Activated T-helper 17 cell treated with anti-CD3 and anti-CD28 coated beads, Interleukin-2, amount 50 U/mL, for 72 hours (primary cell): ENCODE measurements around the gene KCNE3. TPM values are rescaled to one million over a fixed set of nuclear protein-coding genes. Genes with fewer than 3 reads are reported as not detected.
A peak's percentile ranks its signal among the peaks of the same experiment; 100 is the strongest.

ENCODE experiments used
- ATAC-seq: fragments of 150-1000 bp; cut with Tn5 transposase; replicated peaks from 2 replicates; pipeline ENCODE4 v1.10.0; 2021; ENCODE audit warnings: mild to moderate bottlenecking, moderate library complexity
- H3K27ac Mint-ChIP-seq: one replicate; pipeline ENCODE4 v1.8.0; 2022; ENCODE audit warnings: mixed read lengths
- H3K27me3 Mint-ChIP-seq: one replicate; pipeline ENCODE4 v1.8.0; 2022; ENCODE audit warnings: mixed read lengths
- H3K36me3 Mint-ChIP-seq: one replicate; pipeline ENCODE4 v1.8.0; 2022; ENCODE audit warnings: low read depth, mild to moderate bottlenecking, mixed read lengths
- H3K4me1 Mint-ChIP-seq: one replicate; pipeline ENCODE4 v1.8.0; 2022; ENCODE audit warnings: mixed read lengths
- H3K4me3 Mint-ChIP-seq: one replicate; pipeline ENCODE4 v1.8.0; 2022; ENCODE audit warnings: mild to moderate bottlenecking, mixed read lengths
- H3K9me3 Mint-ChIP-seq: one replicate; pipeline ENCODE4 v1.8.0; 2022; ENCODE audit warnings: mixed read lengths
- total RNA-seq, 2 donors: library from RNA; stranded (reverse); gene quantifications; one replicate each; pipeline ENCODE4 v1.2.3, GENCODE V29; 2022

The KCNE3 gene
- total RNA-seq, 2 donors from 2014 or later, result not detected

DNA sequence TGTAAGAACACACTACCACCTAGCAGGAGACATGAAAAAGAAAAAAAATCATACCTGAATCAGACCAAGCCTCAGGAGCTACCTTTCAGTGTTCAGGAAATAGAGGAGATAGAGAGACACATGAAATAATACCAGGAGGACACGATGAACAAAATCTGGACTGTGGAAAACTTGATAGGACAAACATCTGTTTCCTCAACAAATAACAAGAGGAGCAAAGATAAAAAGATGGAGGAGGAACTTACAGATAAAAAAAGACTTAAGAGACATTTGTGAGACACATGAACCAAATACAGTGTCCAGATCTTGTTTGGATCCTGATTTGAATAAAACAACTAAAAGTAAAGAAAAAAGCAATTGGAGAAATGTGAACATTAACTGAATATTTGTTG is 12.4 kb upstream of the KCNE3 start:
- Mint-ChIP-seq H3K4me1 (no peaks in the 10 kb centered on the region), H3K4me3 (no peak overlapping the region), H3K27me3 (no peaks in the 10 kb centered on the region), H3K9me3 (no peaks in the 10 kb centered on the region), H3K27ac (no peak overlapping the region), H3K36me3 (no peaks in the 10 kb centered on the region)
- no peak for ATAC-seq

DNA sequence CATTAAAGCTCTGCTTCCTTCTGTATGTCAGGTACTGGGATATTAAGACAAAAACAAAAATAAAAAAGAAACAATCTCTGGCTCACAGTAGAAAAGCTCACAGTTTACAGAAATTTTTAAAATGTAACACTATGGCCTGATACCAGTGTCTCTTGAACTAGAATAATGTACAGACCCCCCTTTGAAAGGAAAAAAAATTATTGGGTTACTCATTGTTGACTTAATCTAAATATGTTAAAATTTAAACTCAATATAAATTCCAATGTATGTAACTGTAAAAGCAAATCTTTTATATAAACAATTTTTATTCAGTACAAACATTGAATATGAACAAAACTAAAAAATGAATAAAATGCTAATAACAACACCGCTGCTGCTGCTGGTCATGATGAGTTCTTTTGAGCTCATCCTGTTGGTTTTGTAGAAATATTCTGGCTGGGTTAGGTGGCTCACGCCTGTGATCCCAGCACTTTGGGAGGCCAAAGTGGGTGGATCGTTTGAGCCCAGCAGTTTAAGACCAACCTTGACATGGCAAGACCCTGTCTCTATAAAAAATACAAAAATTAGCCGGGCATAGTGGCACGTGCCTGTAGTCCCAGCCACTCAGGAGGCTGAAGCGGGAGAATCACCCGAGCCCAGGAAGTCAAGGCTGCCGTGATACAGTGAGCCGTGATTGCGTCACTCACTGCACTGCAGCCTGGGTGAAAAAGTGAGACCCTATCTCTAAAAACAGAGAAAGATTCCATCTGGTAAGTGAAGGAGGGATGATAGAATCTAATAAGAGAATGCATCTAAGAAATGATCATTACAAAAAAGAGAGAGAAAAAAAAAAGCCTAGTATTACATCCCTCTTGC is 11.8 kb upstream of the KCNE3 start:
- Mint-ChIP-seq H3K27me3 (no peaks in the 10 kb centered on the region), H3K4me1 (no peaks in the 10 kb centered on the region), H3K9me3 (no peaks in the 10 kb centered on the region), H3K36me3 (no peaks in the 10 kb centered on the region), H3K27ac (no peak overlapping the region), H3K4me3 (no peak overlapping the region)
- ATAC-seq, result no peak

DNA sequence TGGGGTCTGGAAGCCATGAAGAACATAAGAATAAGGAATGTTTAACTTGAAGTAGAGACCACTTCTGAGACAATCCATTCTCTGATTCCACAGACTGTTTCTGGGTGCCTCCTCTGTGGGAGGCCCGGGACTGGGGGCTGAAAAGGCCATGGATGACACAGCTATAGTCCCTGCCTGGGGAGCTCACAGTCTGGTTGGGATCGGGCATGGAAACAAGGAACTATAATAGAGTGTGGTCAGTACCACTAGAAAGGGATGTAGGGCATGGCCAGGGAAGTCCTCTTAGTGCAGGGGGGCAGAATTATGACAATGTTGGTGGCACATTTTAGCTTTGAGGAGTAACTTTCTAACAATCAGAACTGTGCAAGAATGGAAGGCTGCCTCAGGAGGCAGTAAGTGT is 9.2 kb upstream of the KCNE3 start:
- Mint-ChIP-seq H3K4me1 (no peaks in the 10 kb centered on the region), H3K36me3 (no peaks in the 10 kb centered on the region), H3K4me3 (no peak overlapping the region), H3K27ac (no peak overlapping the region), H3K9me3 (no peaks in the 10 kb centered on the region), H3K27me3 (peaks cover 9% of the 10 kb centered on the region)
- no peak for ATAC-seq

DNA sequence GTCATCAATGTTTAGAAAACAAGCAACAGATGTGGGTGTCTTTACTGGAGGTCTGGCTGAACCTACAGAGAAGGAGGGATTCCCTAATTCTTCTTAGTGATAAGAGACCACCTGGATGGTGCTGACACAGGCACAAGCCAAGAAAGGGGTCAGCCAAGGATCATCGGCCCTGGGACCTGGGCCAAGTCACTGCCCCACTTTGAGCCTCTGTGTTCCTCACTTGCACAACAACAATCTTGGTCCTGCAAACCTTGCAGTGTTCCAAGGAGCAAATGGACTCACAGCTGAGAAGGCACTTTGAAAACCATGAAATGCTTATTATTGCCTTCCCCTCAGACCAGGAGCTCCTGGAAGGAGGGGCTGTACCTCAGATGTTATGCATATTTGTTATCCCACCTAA is 7.0 kb upstream of the KCNE3 start:
- Mint-ChIP-seq H3K27me3 (peaks cover 9% of the 10 kb centered on the region), H3K4me3 (no peak overlapping the region), H3K36me3 (no peaks in the 10 kb centered on the region), H3K27ac (no peak overlapping the region), H3K4me1 (no peaks in the 10 kb centered on the region), H3K9me3 (no peaks in the 10 kb centered on the region)
- no peak for ATAC-seq

DNA sequence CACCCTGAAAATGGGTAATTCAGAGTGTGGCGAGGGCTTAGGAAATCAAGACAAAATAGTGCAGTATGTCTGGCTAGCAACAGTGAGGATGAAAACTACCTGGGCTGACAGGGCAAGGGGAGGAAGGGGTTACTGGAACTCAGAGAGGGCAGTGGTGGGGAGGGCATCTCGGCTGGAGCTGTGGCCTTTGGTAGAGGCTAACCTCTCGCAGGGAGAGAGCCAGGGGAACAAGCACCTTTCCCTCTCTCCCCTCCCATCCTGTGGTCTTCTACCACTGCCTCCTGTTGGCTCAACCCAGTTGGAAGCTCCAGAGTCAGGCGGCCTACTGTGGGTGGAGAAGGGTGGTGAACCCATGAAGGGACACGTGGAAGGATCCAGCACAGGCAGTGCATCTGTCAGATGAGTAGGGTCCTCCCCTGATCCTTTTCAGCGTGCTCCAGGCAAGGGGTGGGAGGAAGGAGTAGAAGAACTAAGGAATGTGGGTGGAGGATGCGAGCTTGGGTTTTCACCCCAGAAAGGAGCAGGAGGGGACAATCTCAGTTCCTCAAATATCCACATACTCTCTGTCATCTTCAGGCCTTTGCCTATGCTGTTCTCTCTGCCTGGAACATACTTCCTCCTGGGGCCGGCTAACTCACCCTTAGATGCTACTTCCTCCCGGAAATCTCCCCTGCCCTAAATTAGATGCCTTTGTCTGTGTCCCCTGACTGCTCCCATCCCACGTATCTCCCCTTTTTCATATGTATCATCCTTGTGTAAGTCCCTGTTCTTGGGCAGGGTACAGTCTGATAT is 6.2 kb upstream of the KCNE3 start:
- no peak overlapping the region for H3K4me3 Mint-ChIP-seq
- H3K27ac Mint-ChIP-seq, result no peak overlapping the region
- peaks cover 11% of the 10 kb centered on the region for H3K27me3 Mint-ChIP-seq
- no peak for ATAC-seq
- H3K9me3 Mint-ChIP-seq, result no peaks in the 10 kb centered on the region
- H3K36me3 Mint-ChIP-seq, result no peaks in the 10 kb centered on the region
- no peaks in the 10 kb centered on the region for H3K4me1 Mint-ChIP-seq

DNA sequence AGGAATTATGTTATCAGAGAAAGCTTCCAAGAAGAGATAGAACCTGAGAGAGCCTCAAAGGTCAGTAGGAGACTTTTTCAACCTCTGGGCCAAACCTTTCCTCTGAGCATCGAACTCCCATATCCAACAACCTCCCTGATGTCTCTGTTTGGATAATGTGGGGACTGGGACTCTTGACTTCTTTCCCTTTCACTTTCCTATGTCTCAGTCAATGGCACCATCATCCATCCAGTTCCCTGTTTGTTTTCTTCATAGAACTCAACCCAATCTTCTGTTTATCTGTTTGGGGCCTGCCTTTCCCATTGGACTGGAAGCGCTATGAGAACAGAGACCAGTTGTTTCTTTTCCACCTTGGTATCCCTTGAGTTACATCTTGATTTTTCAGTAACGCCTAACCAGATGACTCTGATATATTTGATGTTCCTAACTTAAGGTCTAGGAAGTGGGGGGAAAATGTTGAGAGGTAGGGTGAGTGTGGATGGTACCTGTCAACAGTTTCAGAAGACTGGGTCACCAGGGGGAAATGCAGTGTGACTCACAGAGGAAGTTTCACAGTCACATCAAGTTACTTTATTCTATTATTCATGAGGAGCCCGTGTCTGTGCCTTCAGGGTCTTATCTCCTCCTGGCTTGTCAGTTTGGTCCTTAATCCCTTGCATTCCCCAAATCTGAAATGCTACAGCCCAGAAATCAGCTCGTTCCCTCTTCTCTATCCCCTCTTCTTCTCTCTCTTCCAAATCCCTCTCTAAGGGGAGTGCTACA is 4.5 kb upstream of the KCNE3 start:
- H3K4me1 Mint-ChIP-seq, result peaks cover 3% of the 10 kb centered on the region
- no peaks in the 10 kb centered on the region for H3K9me3 Mint-ChIP-seq
- H3K27ac Mint-ChIP-seq, result peak overlapping the region; percentile 46
- peak; percentile 71 for ATAC-seq
- no peaks in the 10 kb centered on the region for H3K36me3 Mint-ChIP-seq
- peaks cover 22% of the 10 kb centered on the region for H3K27me3 Mint-ChIP-seq
- no peak overlapping the region for H3K4me3 Mint-ChIP-seq

GRCh38 chr11:74471037-74471436 is 3.7 kb upstream of the KCNE3 start:
- H3K36me3 Mint-ChIP-seq, result no peaks in the 10 kb centered on the region
- no peaks in the 10 kb centered on the region for H3K9me3 Mint-ChIP-seq
- H3K27me3 Mint-ChIP-seq, result peaks cover 30% of the 10 kb centered on the region
- H3K27ac Mint-ChIP-seq, result no peak overlapping the region
- no peak overlapping the region for H3K4me3 Mint-ChIP-seq
- H3K4me1 Mint-ChIP-seq, result peaks cover 3% of the 10 kb centered on the region
- ATAC-seq, result no peak

- H3K4me3 Mint-ChIP-seq, result no peak overlapping the region
- no peaks in the 10 kb centered on the region for H3K36me3 Mint-ChIP-seq
- peaks cover 36% of the 10 kb centered on the region for H3K27me3 Mint-ChIP-seq
- peaks cover 3% of the 10 kb centered on the region for H3K4me1 Mint-ChIP-seq
- H3K9me3 Mint-ChIP-seq, result no peaks in the 10 kb centered on the region
- H3K27ac Mint-ChIP-seq, result no peak overlapping the region
- no peak for ATAC-seq
Observed at GRCh38 chr11:74470526-74470925, 3.2 kb upstream of the KCNE3 start.

DNA sequence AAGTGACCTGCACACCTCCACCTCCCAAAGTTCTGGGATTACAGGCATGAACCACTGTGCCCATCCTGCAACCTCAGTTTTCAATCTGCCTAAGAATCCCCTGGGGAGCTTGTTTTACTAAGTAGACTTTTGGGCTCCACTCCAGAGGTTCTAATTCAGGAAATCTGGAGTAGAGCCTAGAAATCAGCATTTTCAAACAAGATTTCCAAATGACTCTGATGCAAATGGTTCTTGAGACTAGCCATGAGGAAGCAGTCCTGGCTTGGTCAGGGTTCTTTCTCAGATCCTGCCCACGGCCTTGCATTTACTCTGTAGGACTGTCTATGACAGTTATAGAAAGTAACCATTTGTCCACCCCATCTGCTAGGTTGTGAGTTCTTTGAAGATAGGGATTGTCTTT is 1.6 kb upstream of the KCNE3 start:
- H3K27me3 Mint-ChIP-seq, result peaks cover 46% of the 10 kb centered on the region
- peaks cover 3% of the 10 kb centered on the region for H3K4me1 Mint-ChIP-seq
- no peak overlapping the region for H3K27ac Mint-ChIP-seq
- H3K9me3 Mint-ChIP-seq, result no peaks in the 10 kb centered on the region
- H3K36me3 Mint-ChIP-seq, result no peaks in the 10 kb centered on the region
- ATAC-seq, result no peak
- H3K4me3 Mint-ChIP-seq, result no peak overlapping the region

- Mint-ChIP-seq H3K27ac (no peak overlapping the region), H3K4me3 (no peak overlapping the region), H3K4me1 (peaks cover 3% of the 10 kb centered on the region), H3K9me3 (no peaks in the 10 kb centered on the region), H3K36me3 (no peaks in the 10 kb centered on the region), H3K27me3 (peaks cover 47% of the 10 kb centered on the region)
- no peak for ATAC-seq
Observed at GRCh38 chr11:74468521-74468920, 1.2 kb upstream of the KCNE3 start.

- peak; percentile 29 for ATAC-seq
- H3K4me1 Mint-ChIP-seq, result peaks cover 3% of the 10 kb centered on the region
- no peaks in the 10 kb centered on the region for H3K36me3 Mint-ChIP-seq
- peaks cover 47% of the 10 kb centered on the region for H3K27me3 Mint-ChIP-seq
- no peak overlapping the region for H3K4me3 Mint-ChIP-seq
- H3K9me3 Mint-ChIP-seq, result no peaks in the 10 kb centered on the region
- no peak overlapping the region for H3K27ac Mint-ChIP-seq
Observed at GRCh38 chr11:74468058-74468457, 709 bp upstream of the KCNE3 start.

- H3K4me1 Mint-ChIP-seq, result peaks cover 3% of the 10 kb centered on the region
- no peaks in the 10 kb centered on the region for H3K36me3 Mint-ChIP-seq
- no peak overlapping the region for H3K27ac Mint-ChIP-seq
- H3K9me3 Mint-ChIP-seq, result no peaks in the 10 kb centered on the region
- no peak overlapping the region for H3K4me3 Mint-ChIP-seq
- no peak for ATAC-seq
- H3K27me3 Mint-ChIP-seq, result peaks cover 38% of the 10 kb centered on the region
Observed at GRCh38 chr11:74465291-74465708, 2.0 kb downstream of the KCNE3 start.

GRCh38 chr11:74464746-74465145 is 2.6 kb downstream of the KCNE3 start:
- Mint-ChIP-seq H3K27ac (no peak overlapping the region), H3K4me1 (peaks cover 3% of the 10 kb centered on the region), H3K4me3 (no peak overlapping the region), H3K36me3 (no peaks in the 10 kb centered on the region), H3K9me3 (no peaks in the 10 kb centered on the region), H3K27me3 (peaks cover 38% of the 10 kb centered on the region)
- no peak for ATAC-seq

DNA sequence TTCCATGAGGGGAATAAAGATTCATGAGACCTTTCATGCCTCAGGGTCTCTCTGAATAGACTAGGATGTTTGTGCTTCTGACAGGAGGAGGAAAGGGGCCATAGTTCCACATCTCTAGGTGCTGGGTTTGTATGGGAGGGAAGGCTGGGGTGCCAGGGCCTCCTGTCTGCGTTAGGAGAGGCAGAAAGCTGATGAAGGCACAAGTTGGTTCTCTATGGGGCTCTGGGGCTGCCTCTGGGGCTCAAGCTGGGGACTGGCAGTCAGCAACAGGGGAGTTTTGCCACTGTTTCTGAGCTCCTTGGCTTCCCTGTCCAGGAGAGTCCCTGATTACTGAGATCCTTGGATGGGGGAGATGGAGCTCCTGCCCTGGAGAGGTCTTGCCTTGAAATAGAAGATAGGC is 4.1 kb downstream of the KCNE3 start:
- Mint-ChIP-seq H3K9me3 (no peaks in the 10 kb centered on the region), H3K36me3 (no peaks in the 10 kb centered on the region), H3K27ac (no peak overlapping the region), H3K4me1 (peaks cover 3% of the 10 kb centered on the region), H3K4me3 (no peak overlapping the region), H3K27me3 (peaks cover 33% of the 10 kb centered on the region)
- ATAC-seq, result no peak
